WTC11 (cell line): ENCODE results near the gene LSM4. TPM values are rescaled to one million over a fixed set of nuclear protein-coding genes. Genes with fewer than 3 reads are reported as not detected.

Experiments used
- ATAC-seq: fragments of 200-7000 bp; cut with Tn5 transposase; 2 replicates; pipeline ENCODE4 v1.10.0; 2021; ENCODE audit warnings: mild to moderate bottlenecking, moderate library complexity
- CTCF ChIA-PET: fragments of 300-600 bp; sonication (Branson Sonifier 250); formaldehyde crosslinking; loops from one replicate; lab custom pipeline; 2021; ENCODE audit warnings: antibody characterized with exemption; lab: Charles Lee
- POLR2A ChIA-PET: fragments of 350-600 bp; sonication (Branson Sonifier 250); formaldehyde crosslinking; loops from one replicate; lab custom pipeline; 2021; ENCODE audit warnings: antibody characterized with exemption; lab: Charles Lee
- DNase-seq: peaks from one replicate; pipeline ENCODE4 v3.0.0; 2021; ENCODE audit warnings: low spot score
- H3K27ac Mint-ChIP-seq: 2 replicates; pipeline ENCODE4 v1.8.0; 2021; ENCODE audit warnings: mixed read lengths
- H3K27me3 Mint-ChIP-seq: 2 replicates; pipeline ENCODE4 v1.8.0; 2021; ENCODE audit warnings: low read depth, mild to moderate bottlenecking, moderate library complexity, mixed read lengths
- H3K36me3 Mint-ChIP-seq: 2 replicates; pipeline ENCODE4 v1.8.0; 2021; ENCODE audit warnings: mixed read lengths
- H3K4me1 Mint-ChIP-seq: 2 replicates; pipeline ENCODE4 v1.8.0; 2022; ENCODE audit warnings: mixed read lengths
- H3K4me3 Mint-ChIP-seq: 2 replicates; pipeline ENCODE4 v1.8.0; 2021; ENCODE audit warnings: mild to moderate bottlenecking, moderate library complexity, mixed read lengths
- H3K9me3 Mint-ChIP-seq: 2 replicates; pipeline ENCODE4 v1.8.0; 2021; ENCODE audit warnings: mixed read lengths
- ATF1 ChIP-seq: sonication (generic); formaldehyde crosslinking; IDR thresholded peaks from 2 replicates; pipeline ENCODE4 v1.8.1; 2023; ENCODE audit warnings: mild to moderate bottlenecking, moderate library complexity, missing genetic modification reagents
- FOXJ3 ChIP-seq: sonication (generic); formaldehyde crosslinking; IDR thresholded peaks from 2 replicates; pipeline ENCODE4 v1.9.0; 2021; ENCODE audit warnings: missing genetic modification reagents, mild to moderate bottlenecking, borderline replicate concordance
- GABPB1 ChIP-seq: sonication (generic); formaldehyde crosslinking; IDR thresholded peaks from 2 replicates; pipeline ENCODE4 v1.8.1; 2023; ENCODE audit warnings: mild to moderate bottlenecking, missing genetic modification reagents
- GTF2I ChIP-seq: fragments of 250-450 bp; sonication (Bioruptor Pico); conservative IDR thresholded peaks from 2 replicates; pipeline ENCODE4 v1.4.0; 2021; ENCODE audit warnings: mild to moderate bottlenecking
- RORB ChIP-seq: fragments of 250-450 bp; sonication (Bioruptor Pico); IDR thresholded peaks from 2 replicates; pipeline ENCODE4 v1.9.0; 2021; ENCODE audit warnings: mild to moderate bottlenecking
- SMAD3 ChIP-seq: sonication (generic); formaldehyde crosslinking; IDR thresholded peaks from 2 replicates; pipeline ENCODE4 v1.8.0; 2022; ENCODE audit warnings: missing genetic modification reagents, mild to moderate bottlenecking, borderline replicate concordance
- SMAD4 ChIP-seq: sonication (generic); formaldehyde crosslinking; IDR thresholded peaks from 2 replicates; pipeline ENCODE4 v1.8.0; 2022; ENCODE audit warnings: mild to moderate bottlenecking, missing genetic modification reagents
- TEAD1 ChIP-seq: sonication (generic); formaldehyde crosslinking; IDR thresholded peaks from 2 replicates; pipeline ENCODE4 v1.8.0; 2022; ENCODE audit warnings: mild to moderate bottlenecking, missing genetic modification reagents
- ZBTB43 ChIP-seq: sonication (generic); formaldehyde crosslinking; IDR thresholded peaks from 2 replicates; pipeline ENCODE4 v1.8.1; 2023; ENCODE audit warnings: mild to moderate bottlenecking, missing genetic modification reagents
- ZNF263 ChIP-seq: sonication (generic); formaldehyde crosslinking; IDR thresholded peaks from 2 replicates; pipeline ENCODE4 v1.8.1; 2022; ENCODE audit warnings: low read depth, mild to moderate bottlenecking, moderate library complexity, missing genetic modification reagents
- ZNF396 ChIP-seq: fragments of 250-450 bp; sonication (Bioruptor Pico); IDR thresholded peaks from 2 replicates; pipeline ENCODE4 v1.8.0; 2021; ENCODE audit warnings: mild to moderate bottlenecking, moderate library complexity, borderline replicate concordance
- ZSCAN18 ChIP-seq: fragments of 250-450 bp; sonication (Bioruptor Pico); IDR thresholded peaks from 2 replicates; pipeline ENCODE4 v2.1.2; 2022; ENCODE audit warnings: mild to moderate bottlenecking, moderate library complexity
- total RNA-seq: library from RNA; stranded (reverse); gene quantifications from 3 replicates; pipeline ENCODE4 v1.2.3, GENCODE V29; 2021
- TF ChIP-seq, protein P1 (sequence below): fragments of 200-600 bp; IDR thresholded peaks from 2 replicates; pipeline ENCODE4 v1.8.0; 2022; ENCODE audit warnings: antibody characterized with exemption
- TF ChIP-seq, protein P2 (sequence below): sonication (generic); formaldehyde crosslinking; IDR thresholded peaks from 2 replicates; pipeline ENCODE4 v1.8.0; 2022; ENCODE audit warnings: mild to moderate bottlenecking, missing genetic modification reagents
- TF ChIP-seq, protein P3 (sequence below): fragments of 250-450 bp; sonication (Bioruptor Pico); IDR thresholded peaks from 2 replicates; pipeline ENCODE4 v1.9.0; 2021; ENCODE audit warnings: mild to moderate bottlenecking
- TF ChIP-seq, protein P4 (sequence below): sonication (generic); formaldehyde crosslinking; IDR thresholded peaks from 2 replicates; pipeline ENCODE4 v1.8.0; 2022; ENCODE audit warnings: mild to moderate bottlenecking, missing genetic modification reagents

LSM4 gene
- total RNA-seq, 1 experiment from 2014 or later: 373 TPM

GRCh38 chr19:18279516-18280246 is 43.2 kb downstream of the LSM4 start (continued):
- TF ChIP-seq, protein P1, sequence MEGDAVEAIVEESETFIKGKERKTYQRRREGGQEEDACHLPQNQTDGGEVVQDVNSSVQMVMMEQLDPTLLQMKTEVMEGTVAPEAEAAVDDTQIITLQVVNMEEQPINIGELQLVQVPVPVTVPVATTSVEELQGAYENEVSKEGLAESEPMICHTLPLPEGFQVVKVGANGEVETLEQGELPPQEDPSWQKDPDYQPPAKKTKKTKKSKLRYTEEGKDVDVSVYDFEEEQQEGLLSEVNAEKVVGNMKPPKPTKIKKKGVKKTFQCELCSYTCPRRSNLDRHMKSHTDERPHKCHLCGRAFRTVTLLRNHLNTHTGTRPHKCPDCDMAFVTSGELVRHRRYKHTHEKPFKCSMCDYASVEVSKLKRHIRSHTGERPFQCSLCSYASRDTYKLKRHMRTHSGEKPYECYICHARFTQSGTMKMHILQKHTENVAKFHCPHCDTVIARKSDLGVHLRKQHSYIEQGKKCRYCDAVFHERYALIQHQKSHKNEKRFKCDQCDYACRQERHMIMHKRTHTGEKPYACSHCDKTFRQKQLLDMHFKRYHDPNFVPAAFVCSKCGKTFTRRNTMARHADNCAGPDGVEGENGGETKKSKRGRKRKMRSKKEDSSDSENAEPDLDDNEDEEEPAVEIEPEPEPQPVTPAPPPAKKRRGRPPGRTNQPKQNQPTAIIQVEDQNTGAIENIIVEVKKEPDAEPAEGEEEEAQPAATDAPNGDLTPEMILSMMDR: peak; percentile 76
- TF ChIP-seq SMAD4 (CRISPR knock-in tag): no peak
- TF ChIP-seq, protein P2, sequence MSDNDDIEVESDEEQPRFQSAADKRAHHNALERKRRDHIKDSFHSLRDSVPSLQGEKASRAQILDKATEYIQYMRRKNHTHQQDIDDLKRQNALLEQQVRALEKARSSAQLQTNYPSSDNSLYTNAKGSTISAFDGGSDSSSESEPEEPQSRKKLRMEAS (CRISPR knock-in tag): peak; percentile 27; the same call in 1 of the 2 replicates

DNA sequence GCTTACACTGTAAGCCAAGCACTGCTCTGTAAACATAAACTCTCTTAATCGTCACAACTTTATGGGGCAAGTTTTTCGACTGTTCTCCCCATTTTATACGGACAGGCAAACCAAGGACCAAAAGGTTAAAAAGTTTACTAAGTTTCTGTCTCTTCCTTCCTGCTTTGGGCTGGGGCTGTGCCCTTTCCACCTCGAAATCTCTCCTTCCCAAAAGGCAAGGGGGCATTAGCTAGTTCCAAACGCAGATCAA is 43.7 kb downstream of the LSM4 start:
- DNase-seq (no peak), ATAC-seq (no peak)
- H3K4me3 Mint-ChIP-seq: peak overlapping the region; percentile 96
- H3K27ac Mint-ChIP-seq: peak overlapping the region; percentile 99
- no peaks in the 10 kb centered on the region; the same call in 1 of the 2 replicates for H3K27me3 Mint-ChIP-seq
- POLR2A ChIA-PET: interaction anchor here (0.6 to 5.1 kb wide), 23 partner anchors 9 to 1106 kb away, joined by 3 to 200 read pairs (median 7); partner anchors contain the start of genes LSM4, MPV17L2, RAB3A and SSBP4
- CTCF ChIA-PET: interaction anchor here (0.7 to 6.8 kb wide), 60 partner anchors 8 to 1305 kb away, joined by 3 to 240 read pairs (median 8); partner anchors contain the start of genes GDF15, LSM4, MPV17L2 and PDE4C
- H3K4me1 Mint-ChIP-seq: peaks cover 24% of the 10 kb centered on the region
- peaks cover 12% of the 10 kb centered on the region for H3K36me3 Mint-ChIP-seq
- TF ChIP-seq, protein P3, sequence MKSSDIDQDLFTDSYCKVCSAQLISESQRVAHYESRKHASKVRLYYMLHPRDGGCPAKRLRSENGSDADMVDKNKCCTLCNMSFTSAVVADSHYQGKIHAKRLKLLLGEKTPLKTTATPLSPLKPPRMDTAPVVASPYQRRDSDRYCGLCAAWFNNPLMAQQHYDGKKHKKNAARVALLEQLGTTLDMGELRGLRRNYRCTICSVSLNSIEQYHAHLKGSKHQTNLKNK (CRISPR knock-in tag): no peak
- TF ChIP-seq FOXJ3 (CRISPR knock-in tag) (no peak), ZBTB43 (no peak), ZNF263 (CRISPR knock-in tag) (no peak), SMAD3 (CRISPR knock-in tag) (0 out of 2 replicates have a peak, but pooled peaks have one; percentile 51), ZSCAN18 (CRISPR knock-in tag) (no peak), ATF1 (CRISPR knock-in tag) (no peak), ZNF396 (CRISPR knock-in tag) (no peak), RORB (CRISPR knock-in tag) (0 out of 2 replicates have a peak, but pooled peaks have one; percentile 22)
- TF ChIP-seq, protein P4, sequence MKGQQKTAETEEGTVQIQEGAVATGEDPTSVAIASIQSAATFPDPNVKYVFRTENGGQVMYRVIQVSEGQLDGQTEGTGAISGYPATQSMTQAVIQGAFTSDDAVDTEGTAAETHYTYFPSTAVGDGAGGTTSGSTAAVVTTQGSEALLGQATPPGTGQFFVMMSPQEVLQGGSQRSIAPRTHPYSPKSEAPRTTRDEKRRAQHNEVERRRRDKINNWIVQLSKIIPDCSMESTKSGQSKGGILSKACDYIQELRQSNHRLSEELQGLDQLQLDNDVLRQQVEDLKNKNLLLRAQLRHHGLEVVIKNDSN: 0 out of 2 replicates have a peak, but pooled peaks have one; percentile 8
- H3K9me3 Mint-ChIP-seq: no peaks in the 10 kb centered on the region

DNA sequence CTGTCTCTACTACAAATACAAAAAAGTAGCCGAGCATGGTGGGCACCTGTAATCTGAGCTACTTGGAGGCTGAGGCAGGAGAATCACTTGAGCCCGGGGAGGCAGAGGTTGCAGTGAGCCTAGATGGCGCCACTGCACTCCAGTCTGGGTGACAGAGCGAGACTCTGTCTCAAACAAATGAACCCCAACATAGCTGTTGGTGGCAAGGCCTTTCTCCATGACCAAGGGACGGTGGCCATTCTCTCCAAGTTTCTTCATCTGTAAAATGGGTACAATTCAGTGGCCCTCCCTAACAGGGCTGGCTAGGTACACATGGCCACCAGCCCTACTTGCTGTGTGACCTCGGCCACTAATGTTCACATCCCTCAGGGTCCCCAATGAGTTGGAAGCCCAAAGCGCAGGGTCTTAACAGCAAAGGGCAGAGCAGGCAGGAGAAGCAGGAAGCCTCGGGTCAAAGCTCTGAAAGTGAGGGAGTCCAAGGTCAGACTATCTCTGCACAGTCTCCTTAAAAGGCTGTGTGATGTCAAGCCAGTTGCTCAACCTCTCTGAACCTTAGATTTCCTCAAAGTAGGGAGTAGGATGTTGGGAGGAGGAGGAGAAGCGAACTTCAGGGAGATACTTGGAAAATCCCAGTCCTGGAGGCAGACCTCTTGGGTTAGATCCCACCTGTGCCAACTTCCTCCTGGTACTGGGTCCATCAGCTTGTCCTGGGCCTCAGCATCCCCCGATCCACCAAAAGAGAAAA is 44.2 kb downstream of the LSM4 start:
- H3K4me3 Mint-ChIP-seq: peak overlapping the region; percentile 96
- peaks cover 24% of the 10 kb centered on the region for H3K4me1 Mint-ChIP-seq
- TF ChIP-seq GABPB1 (CRISPR knock-in tag) (no peak), GTF2I (CRISPR knock-in tag) (0 out of 2 replicates have a peak, but pooled peaks have one; percentile 25), TEAD1 (CRISPR knock-in tag) (no peak), ZBTB43 (no peak), RORB (CRISPR knock-in tag) (0 out of 2 replicates have a peak, but pooled peaks have one; percentile 11)
- TF ChIP-seq, protein P1: peak; percentile 41; the same call in 1 of the 2 replicates
- TF ChIP-seq, protein P3 (CRISPR knock-in tag): 0 out of 2 replicates have a peak, but pooled peaks have one; percentile 35
- no peaks in the 10 kb centered on the region for H3K9me3 Mint-ChIP-seq
- H3K27me3 Mint-ChIP-seq: no peaks in the 10 kb centered on the region; the same call in 1 of the 2 replicates
- H3K36me3 Mint-ChIP-seq: peaks cover 12% of the 10 kb centered on the region
- POLR2A ChIA-PET: interaction anchor here (0.6 to 5.1 kb wide), 21 partner anchors 9 to 160 kb away, joined by 3 to 200 read pairs (median 6); partner anchors contain the start of genes LSM4, RAB3A and SSBP4
- CTCF ChIA-PET: interaction anchor here (0.5 to 6.8 kb wide), 54 partner anchors 8 to 331 kb away, joined by 3 to 240 read pairs (median 7); partner anchors contain the start of genes GDF15, LSM4, MPV17L2 and PGPEP1
- ATAC-seq (no peak), DNase-seq (no peak)
- peak overlapping the region; percentile 99 for H3K27ac Mint-ChIP-seq
